HepG2 (cell line): ENCODE results near the gene MIA2. TPM values are rescaled to one million over a fixed set of nuclear protein-coding genes. Genes with fewer than 3 reads are reported as not detected.
A peak's percentile ranks its signal among the peaks of the same experiment; 100 is the strongest.

ENCODE experiments used
- ATAC-seq: fragments of 200-7000 bp; cut with Tn5 transposase; 3 replicates; pipeline ENCODE4 v1.9.1; 2020; ENCODE audit warnings: mild to moderate bottlenecking, moderate library complexity
- BruUV-seq: library from RNA; stranded (reverse); fragments of 400-500 nt; replicated peaks from 2 replicates; lab custom pipeline; 2021; lab: Mats Ljungman, UMichigan
- CTCF ChIA-PET: fragments of 300-600 bp; formaldehyde crosslinking; extraction: SDS; loops from one replicate; lab custom pipeline; 2021; ENCODE audit warnings: low total read pairs, inconsistent platforms, low intra/inter-chr PET ratio; lab: Yijun Ruan, JAX
- POLR2A ChIA-PET: fragments of 350-600 bp; sonication (Branson Sonifier 250); formaldehyde crosslinking; loops from one replicate; lab custom pipeline; 2020; ENCODE audit warnings: antibody characterized with exemption, inconsistent platforms; lab: Yijun Ruan, JAX
- DNase-seq: peaks from one replicate; pipeline ENCODE4 v3.0.0-alpha.2; 2015; ENCODE audit warnings: low spot score
- FAIRE-seq: peaks from 3 replicates; lab custom pipeline; 2011; peaks lifted over from hg19 to GRCh38; lab: Jason Lieb, UNC
- H2AFZ ChIP-seq: one replicate; pipeline ENCODE4 v1.6.1; 2011; ENCODE audit warnings: low read length, inconsistent platforms
- H3K27ac ChIP-seq: fragments of 300-600 bp; 3 replicates; pipeline ENCODE4 v1.8.0; 2011; ENCODE audit warnings: mixed run types, mild to moderate bottlenecking, mixed read lengths, low read length, inconsistent platforms; ENCODE audit not compliant: insufficient read depth; ENCODE audit errors: extremely low read length
- H3K27me3 ChIP-seq, 2 experiments: fragments of 200-600 bp in 1 of 2; 2 replicates in 1 of 2; 3 replicates in 1 of 2; pipeline versions ENCODE4 v1.6.0 to v1.8.0; 2011; ENCODE audit warnings: low read length in 2 of 2, mild to moderate bottlenecking in 2 of 2, moderate library complexity in 2 of 2, inconsistent platforms in 1 of 2; ENCODE audit not compliant: insufficient read depth in 2 of 2, control insufficient read depth in 1 of 2
- H3K36me3 ChIP-seq, 2 experiments: fragments of 200-600 bp in 1 of 2; replicated peaks in 1 of 2; 2 replicates in 1 of 2; 3 replicates in 1 of 2; pipeline versions ENCODE4 v1.5.1 to v1.8.0; 2011; ENCODE audit warnings: low read length in 2 of 2, inconsistent platforms in 1 of 2; ENCODE audit not compliant: insufficient read depth in 2 of 2, control insufficient read depth in 1 of 2
- H3K4me1 ChIP-seq: 2 replicates; pipeline ENCODE4 v1.5.1; 2012; ENCODE audit warnings: low read length, inconsistent platforms; ENCODE audit not compliant: insufficient read depth
- H3K4me2 ChIP-seq: 2 replicates; pipeline ENCODE4 v1.6.0; 2011; ENCODE audit warnings: low read depth, low read length, inconsistent platforms
- H3K4me3 ChIP-seq, 3 experiments: fragments of 200-600 bp in 1 of 3; sonication (generic), shearing (Covaris generic) in 1 of 3; replicated peaks in 1 of 3; 2 replicates each; pipeline ENCODE4 v1.5.1; 2011 to 2016; ENCODE audit warnings: low read length in 3 of 3, inconsistent platforms in 2 of 3, low read depth in 2 of 3, mild to moderate bottlenecking in 2 of 3, control low read depth in 1 of 3, mixed read lengths in 1 of 3; ENCODE audit not compliant: insufficient read depth in 1 of 3
- H3K79me2 ChIP-seq: one replicate; pipeline ENCODE4 v1.6.1; 2011; ENCODE audit warnings: low read length, inconsistent platforms; ENCODE audit not compliant: insufficient read depth
- H3K9ac ChIP-seq: 2 replicates; pipeline ENCODE4 v1.6.0; 2011; ENCODE audit warnings: mild to moderate bottlenecking, low read depth, low read length, inconsistent platforms; ENCODE audit not compliant: insufficient read depth
- H3K9me3 ChIP-seq: 2 replicates; pipeline ENCODE4 v1.5.1; 2012; ENCODE audit warnings: mild to moderate bottlenecking, low read length
- H4K20me1 ChIP-seq: 2 replicates; pipeline ENCODE4 v1.6.0; 2011; ENCODE audit warnings: inconsistent platforms, mild to moderate bottlenecking, low read length, moderate library complexity; ENCODE audit not compliant: insufficient read depth
- ARID2 ChIP-seq: sonication (generic); formaldehyde crosslinking; IDR thresholded peaks from 2 replicates; pipeline ENCODE4 v1.8.1; 2022; ENCODE audit warnings: mild to moderate bottlenecking, missing genetic modification reagents, borderline replicate concordance
- ARNT ChIP-seq: fragments of 450-650 bp; IDR thresholded peaks from 2 replicates; pipeline ENCODE4 v1.6.1; 2017
- CREB1 ChIP-seq, 2 experiments: fragments of 450-650 bp in 1 of 2; IDR thresholded peaks; 2 replicates each; pipeline ENCODE4 v1.6.1; 2016 to 2017; ENCODE audit warnings: control low read depth in 1 of 2, mild to moderate bottlenecking in 1 of 2, missing compliant biosample characterization in 1 of 2, missing genetic modification characterization in 1 of 2
- PLRG1 ChIP-seq: fragments of 450-650 bp; conservative IDR thresholded peaks from 2 replicates; pipeline ENCODE4 v1.6.1; 2016
- RAD21 ChIP-seq: fragments of 450-650 bp; formaldehyde crosslinking; IDR thresholded peaks from 2 replicates; pipeline ENCODE4 v1.5.0; 2020; ENCODE audit warnings: mild to moderate bottlenecking
- SP1 ChIP-seq, 2 experiments: fragments of 450-650 bp in 1 of 2; sonication (generic) in 1 of 2; formaldehyde crosslinking in 1 of 2; IDR thresholded peaks; 2 replicates each; pipeline versions ENCODE4 v1.4.0 to v1.6.1; 2016 to 2020; ENCODE audit warnings: missing genetic modification reagents in 1 of 2
- ZMYM4 ChIP-seq: sonication (generic); formaldehyde crosslinking; IDR thresholded peaks from 2 replicates; pipeline ENCODE4 v1.8.1; 2023; ENCODE audit warnings: mild to moderate bottlenecking, missing genetic modification reagents
- ZNF282 ChIP-seq: fragments of 450-650 bp; IDR thresholded peaks from 2 replicates; pipeline ENCODE4 v1.6.1; 2018; ENCODE audit not compliant: partially characterized antibody
- ZNF614 ChIP-seq: IDR thresholded peaks from 2 replicates; pipeline ENCODE4 v1.6.1; 2018; ENCODE audit warnings: missing biosample characterization, missing genetic modification reagents, inconsistent platforms, borderline replicate concordance
- ZNF749 ChIP-seq: sonication (generic); formaldehyde crosslinking; IDR thresholded peaks from 2 replicates; pipeline ENCODE4 v1.8.0; 2022; ENCODE audit warnings: mild to moderate bottlenecking, missing genetic modification reagents, moderate library complexity, borderline replicate concordance
- ZNF816 ChIP-seq: sonication (generic); formaldehyde crosslinking; IDR thresholded peaks from 2 replicates; pipeline ENCODE4 v1.8.0; 2022; ENCODE audit warnings: missing genetic modification reagents, mild to moderate bottlenecking, borderline replicate concordance
- WGBS: methylation state at CpG from one replicate; pipeline ENCODE4 v1.1.6; 2017; ENCODE audit warnings: low lambda C conversion rate; 5-methylcytosine and 5-hydroxymethylcytosine counted together
- in situ Hi-C: cut with HindIII; loops from 2 replicates; pipeline ENCODE4 v1.10.0; 2017; ENCODE audit warnings: low pct_unique_long_range_greater_than_20kb; ENCODE audit not compliant: extremely low pct_ligation_motif_present
- intact Hi-C: fragments of 100-400 bp; cut with micrococcal nuclease; formaldehyde crosslinking; loops from one replicate; pipeline ENCODE4 v1.10.0; 2022; ENCODE audit not compliant: unreplicated experiment
- polyA plus RNA-seq, 8 experiments: library from polyadenylated mRNA; depleted of rRNA in 3 of 8; stranded (reverse) in 7 of 8; unstranded in 1 of 8; fragments of >200 nt; fragmentation: Illumina TruSeq in 4 of 8; extraction: Trizol in 4 of 8; gene quantifications; 2 replicates each; pipeline versions ENCODE4 v1.2.1 to v1.2.3, GENCODE V29; 2011 to 2016; ENCODE audit warnings: low read depth in 4 of 8, missing spikeins in 1 of 8, mixed read lengths in 1 of 8; ENCODE audit not compliant: insufficient read depth in 1 of 8
- total RNA-seq, 5 experiments: library from RNA; depleted of rRNA; stranded (reverse); fragments of >200 nt; fragmentation: Illumina TruSeq; extraction: Trizol; gene quantifications; 2 replicates each; pipeline ENCODE4 v1.2.3, GENCODE V29; 2016; ENCODE audit warnings: low read depth in 1 of 5

The MIA2 gene
- total and polyA plus RNA-seq, 2 of the 13 experiments (the other 11 are each of a cell fraction or from before 2014, with no cell fraction given): 134 to 158 TPM

DNA sequence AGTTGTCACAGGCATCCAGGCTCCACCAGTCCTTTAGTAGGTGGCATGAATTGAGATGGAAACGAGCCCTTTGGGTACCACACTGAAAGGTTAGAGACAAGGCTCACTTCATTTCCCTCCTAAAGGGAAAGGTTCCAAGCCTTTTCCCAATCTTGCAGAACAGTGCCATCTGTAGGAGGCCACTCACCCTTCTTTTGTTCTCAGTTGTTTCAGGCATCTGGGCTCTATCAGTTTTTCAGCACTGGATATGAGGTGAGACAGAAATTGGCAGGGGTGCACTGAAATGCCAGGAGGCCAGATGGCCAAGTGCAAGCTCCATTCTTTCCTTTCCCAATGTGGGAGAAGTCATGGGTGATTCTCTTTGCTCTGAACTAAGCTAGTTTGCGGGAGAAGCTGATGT lies 183.3 kb downstream of the MIA2 start (continued):
- TF ChIP-seq ZMYM4 (CRISPR knock-in tag): 0 out of 2 replicates have a peak, but pooled peaks have one; percentile 26
- TF ChIP-seq RAD21 (CRISPR knock-in tag): peak; percentile 45

DNA sequence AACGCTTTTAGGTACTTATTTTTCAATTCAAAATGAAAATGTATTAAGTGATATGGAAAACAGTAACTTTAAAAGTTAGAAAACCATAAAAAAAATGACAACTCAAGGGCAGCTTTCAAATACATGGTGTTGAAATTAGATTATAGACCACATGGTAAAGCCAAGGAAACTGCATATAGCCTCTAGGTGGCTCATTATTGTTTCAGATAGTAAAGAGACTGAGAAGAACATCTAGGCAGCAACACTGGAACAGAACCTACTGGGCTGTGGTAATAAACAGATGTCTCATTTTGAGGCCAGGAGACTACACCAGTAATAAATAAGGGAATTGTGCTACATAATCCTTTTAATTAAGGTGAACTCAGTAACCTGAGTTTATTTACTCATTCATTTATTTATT lies 185.6 kb downstream of the MIA2 start:
- no peak for TF ChIP-seq ARNT
- TF ChIP-seq ARID2 (CRISPR knock-in tag): no peak; the same call in 1 of the 2 replicates
- FAIRE-seq: no peak
- Histone ChIP-seq H3K36me3 (no peaks in the 10 kb centered on the region), H3K4me2 (no peak overlapping the region), H3K79me2 (peaks cover 4% of the 10 kb centered on the region), H3K4me1 (no peaks in the 10 kb centered on the region), H4K20me1 (no peaks in the 10 kb centered on the region), H3K9ac (no peak overlapping the region), H3K4me3 (no peak overlapping the region), H3K27ac (no peak overlapping the region), H2AFZ (no peak overlapping the region), H3K27me3 (no peaks in the 10 kb centered on the region), H3K9me3 (peaks cover 19% of the 10 kb centered on the region)
- ATAC-seq: peak; percentile 85
- intact Hi-C loops: no loop called here
- peak; percentile 35 for DNase-seq
- ChIA-PET CTCF (no interaction called here), POLR2A (no interaction called here)
- 73% methylated on average over 1 of the region's 1 CpG for WGBS
- in situ Hi-C loops: no loop called here
- no TSS peak for BruUV-seq

DNA sequence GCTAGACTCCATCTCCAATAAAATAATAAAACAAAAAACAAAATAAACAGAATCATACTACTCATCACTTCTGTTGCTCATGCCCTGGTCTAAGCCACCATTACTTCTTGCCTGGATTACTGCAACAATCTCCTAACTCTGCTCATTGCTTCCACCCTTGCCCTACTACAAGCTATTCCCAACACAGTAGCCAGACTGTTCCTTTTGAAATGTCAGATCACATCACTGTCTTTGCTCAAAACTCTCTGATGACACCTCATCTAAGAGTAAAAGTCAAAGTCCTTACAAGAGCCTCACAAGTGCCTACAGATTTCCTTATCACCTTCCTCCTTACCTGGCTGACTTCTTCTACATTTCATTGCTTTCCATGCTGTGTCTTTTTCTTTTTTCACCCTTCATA lies 188.5 kb downstream of the MIA2 start:
- DNase-seq (no peak), FAIRE-seq (no peak), ATAC-seq (0 out of 3 replicates have a peak, but pooled peaks have one; percentile 12)
- CTCF ChIA-PET: no interaction called here
- H3K27me3 ChIP-seq: no peaks in the 10 kb centered on the region
- 0 out of 2 replicates have a peak, but pooled peaks have one; percentile 41 for TF ChIP-seq SP1 (IDR thresholded peaks at IDR 0.05)
- no peak for TF ChIP-seq SP1 (CRISPR knock-in tag; IDR thresholded peaks at IDR 0.05)
- TF ChIP-seq ZNF749 (CRISPR knock-in tag): no peak
- 0 out of 2 replicates have a peak, but pooled peaks have one; percentile 65 for TF ChIP-seq PLRG1
- TF ChIP-seq CREB1 (IDR thresholded peaks at IDR 0.05): peak; percentile 28; the same call in 1 of the 2 replicates
- TF ChIP-seq CREB1 (CRISPR knock-in tag; IDR thresholded peaks at IDR 0.05): no peak
- 0 out of 2 replicates have a peak, but pooled peaks have one; percentile 39 for TF ChIP-seq ZNF816 (CRISPR knock-in tag)
- TF ChIP-seq ZNF614: no peak
- peak; percentile 52 for TF ChIP-seq ZNF282
- H3K9me3 ChIP-seq: peaks cover under 1% of the 10 kb centered on the region; the same call in 1 of the 2 replicates
- POLR2A ChIA-PET: interaction anchor here (0.7 to 1.4 kb wide), 3 partner anchors 9 to 252 kb away, joined by 3 to 6 read pairs (median 3); partner anchors contain the start of gene TRAPPC6B
- no peaks in the 10 kb centered on the region for H4K20me1 ChIP-seq
- no TSS peak for BruUV-seq
- no peak overlapping the region for H3K4me3 ChIP-seq
- no peak overlapping the region for H3K4me2 ChIP-seq
- H3K79me2 ChIP-seq: peaks cover 25% of the 10 kb centered on the region
- no peak overlapping the region for H3K27ac ChIP-seq
- H3K36me3 ChIP-seq: no peaks in the 10 kb centered on the region
- in situ Hi-C loops: no loop called here
- H3K4me1 ChIP-seq: peaks cover 8% of the 10 kb centered on the region
- no peak overlapping the region for H3K9ac ChIP-seq
- H2AFZ ChIP-seq: no peak overlapping the region
- intact Hi-C loops: no loop called here
